Non-pigmented ciliary epithelial cell (primary cell): Measurements from ENCODE around the gene MARVELD3.
A peak's percentile ranks its signal among the peaks of the same experiment; 100 is the strongest.

ENCODE experiments used
- DNase-seq: peaks from one replicate; pipeline ENCODE4 v3.0.0-alpha.2; 2010; ENCODE audit warnings: low read depth

MARVELD3 gene

DNA sequence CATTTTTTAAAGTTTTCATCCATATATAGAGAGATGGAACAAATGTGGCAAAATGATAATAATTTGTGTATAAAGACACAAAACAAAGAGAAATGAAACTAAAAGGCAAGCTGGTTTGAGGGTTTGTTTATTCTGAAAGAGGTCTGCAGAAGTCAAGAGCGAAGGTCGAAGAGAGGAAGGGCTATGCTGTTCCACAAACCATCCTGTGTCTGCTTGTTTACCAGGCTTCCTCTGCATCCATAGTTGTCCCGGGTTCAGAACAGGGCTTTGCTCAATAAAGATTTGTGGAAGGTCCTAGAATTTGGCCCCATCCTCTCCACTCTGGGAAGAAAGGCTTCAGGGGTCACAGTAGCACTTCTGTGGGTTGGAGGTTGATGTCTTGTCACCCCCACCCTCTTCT, 2.4 kb upstream of the MARVELD3 start:
- no peak for DNase-seq

DNA sequence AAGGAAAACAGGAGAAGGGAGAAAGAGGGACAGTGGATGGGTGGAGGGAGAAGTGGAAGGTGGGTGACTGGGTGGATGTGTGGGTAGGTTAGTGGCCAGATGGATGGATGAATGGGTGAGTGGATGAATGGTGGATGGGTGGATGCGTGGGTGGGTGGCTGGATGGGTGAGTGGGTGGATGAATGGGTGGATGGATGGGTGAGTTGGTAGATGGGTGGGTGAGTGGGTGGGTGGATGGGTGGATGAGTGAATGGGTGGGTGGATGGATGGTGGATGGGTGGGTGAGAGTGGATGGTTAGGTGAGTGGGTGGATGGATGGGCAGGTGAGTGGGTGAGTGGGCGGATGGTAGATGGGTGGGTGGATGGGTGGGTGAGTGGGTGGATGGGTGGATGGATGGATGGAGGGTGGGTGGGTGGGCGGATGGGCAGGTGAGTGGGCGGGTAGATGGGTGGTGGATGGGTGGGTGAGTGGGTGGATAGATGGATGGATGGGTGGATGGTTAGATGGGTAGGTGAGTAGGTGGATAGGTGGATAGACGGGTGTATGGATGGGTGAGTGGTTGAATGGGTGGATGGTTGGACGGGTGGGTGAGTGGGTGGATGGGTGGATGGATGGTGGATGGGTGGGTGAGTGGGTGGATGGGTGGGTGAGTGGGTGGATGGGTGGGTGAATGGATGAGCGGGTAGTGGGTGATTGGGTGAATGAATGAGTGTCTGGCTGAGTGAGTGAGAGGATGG, 702 bp upstream of the MARVELD3 start:
- DNase-seq, result no peak

DNA sequence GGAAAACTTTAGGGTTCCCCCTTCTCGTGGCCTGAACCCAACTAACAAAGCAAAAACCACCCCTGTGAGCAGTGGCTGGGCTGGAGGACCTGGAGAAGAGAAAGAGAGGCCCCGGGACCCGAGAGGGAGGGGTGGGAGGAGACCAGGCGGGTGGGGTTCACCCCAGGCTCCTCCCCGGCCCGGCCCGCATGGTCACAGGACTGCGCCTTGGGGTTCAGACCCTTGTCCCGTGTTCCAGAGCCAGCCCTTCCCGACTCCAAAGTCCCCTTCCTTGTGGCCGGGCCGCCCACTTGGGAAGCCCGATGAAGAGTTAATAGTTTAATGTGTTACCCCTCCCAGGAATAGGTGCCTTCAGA, 852 bp downstream of the MARVELD3 start:
- DNase-seq, result no peak

GRCh38 chr16:71627731-71628181, 1.8 kb downstream of the MARVELD3 start:
- DNase-seq, result no peak

DNA sequence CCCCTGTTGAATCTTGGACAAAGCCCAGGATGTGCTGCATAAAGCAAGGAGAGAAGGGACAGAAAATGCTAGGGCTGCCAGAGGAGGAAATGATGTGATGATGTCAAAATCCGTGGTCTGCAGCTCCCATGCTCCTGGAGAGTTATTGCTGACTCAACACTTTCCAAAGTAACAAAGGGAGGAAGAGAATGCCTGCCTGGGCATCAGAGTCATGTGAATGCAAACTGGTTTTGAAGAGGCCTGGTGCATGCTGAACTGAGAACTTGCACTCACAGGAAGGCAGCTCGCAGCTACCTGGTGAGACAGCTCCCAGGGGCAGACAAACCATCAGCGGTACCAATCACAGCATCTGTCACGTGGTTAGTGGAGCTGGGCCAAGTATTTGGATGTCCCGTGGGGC, 2.8 kb downstream of the MARVELD3 start:
- peak; percentile 18 for DNase-seq

GRCh38 chr16:71629278-71630016, 3.5 kb downstream of the MARVELD3 start:
- no peak for DNase-seq

- DNase-seq, result no peak
Observed at GRCh38 chr16:71630808-71631207, 4.8 kb downstream of the MARVELD3 start.

DNA sequence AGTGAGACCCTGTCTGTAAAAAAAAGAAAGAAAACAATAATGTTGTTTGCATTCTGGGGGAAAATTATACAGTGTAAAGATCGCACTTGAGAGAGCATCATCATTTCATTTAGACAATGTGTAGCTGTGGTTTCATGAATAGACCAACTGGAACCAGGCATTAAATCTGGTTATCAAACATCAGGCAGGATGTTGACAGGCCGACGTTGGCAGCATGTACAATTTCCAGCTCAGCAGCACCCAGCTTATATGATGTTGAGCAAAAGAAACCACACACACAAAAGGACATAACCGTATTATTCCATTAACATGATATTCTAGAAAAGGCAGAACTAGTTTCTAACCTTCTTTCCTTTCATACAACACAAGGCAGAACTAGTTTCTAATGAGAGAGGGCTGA, 5.8 kb downstream of the MARVELD3 start:
- DNase-seq, result no peak

- DNase-seq, result no peak
Observed at GRCh38 chr16:71635632-71636031, 9.6 kb downstream of the MARVELD3 start.

GRCh38 chr16:71637398-71637797, 11.4 kb downstream of the MARVELD3 start:
- DNase-seq, result peak; percentile 88

DNA sequence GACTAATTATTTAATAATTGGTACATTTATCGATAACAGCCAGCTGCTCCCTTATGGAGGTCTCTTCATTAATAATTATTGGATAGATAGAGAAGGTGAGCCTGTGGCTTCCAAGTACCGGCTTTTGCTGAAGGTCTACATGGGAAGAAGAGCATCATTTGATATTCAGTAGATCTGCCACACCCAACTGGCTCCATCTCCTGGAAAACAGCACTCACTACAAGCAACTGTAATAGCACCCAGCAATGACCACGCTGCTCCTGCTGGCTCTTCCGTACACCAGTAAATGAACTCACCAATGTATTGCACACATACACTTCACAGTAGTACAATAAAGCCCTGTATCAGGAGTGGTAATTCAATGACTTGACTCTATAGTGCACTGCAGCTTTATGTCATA, 19.5 kb downstream of the MARVELD3 start:
- DNase-seq, result no peak

- DNase-seq, result no peak
Observed at GRCh38 chr16:71647391-71647790, 21.4 kb downstream of the MARVELD3 start.

- no peak for DNase-seq
Observed at GRCh38 chr16:71648162-71648561, 22.2 kb downstream of the MARVELD3 start.

- no peak for DNase-seq
Observed at GRCh38 chr16:71648921-71649320, 22.9 kb downstream of the MARVELD3 start.

DNA sequence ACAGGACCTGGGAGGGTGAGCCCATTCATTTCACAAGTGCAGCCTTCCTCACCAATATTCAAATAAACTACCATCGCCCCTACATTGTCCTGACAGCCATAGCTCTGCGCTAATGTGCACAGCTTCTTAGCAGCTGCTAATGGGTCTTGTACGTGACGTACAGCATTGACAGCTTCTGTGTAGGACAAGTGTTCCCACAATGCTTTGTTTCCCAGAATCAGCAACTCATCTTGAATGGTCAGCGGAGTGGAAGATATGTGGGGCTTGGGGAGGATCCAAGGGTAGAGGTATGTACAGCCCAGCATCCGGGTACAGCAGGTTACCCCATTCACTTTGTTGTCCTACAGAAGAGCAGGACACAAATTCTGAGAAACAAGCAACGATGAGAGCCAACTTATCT, 23.7 kb downstream of the MARVELD3 start:
- DNase-seq, result no peak

GRCh38 chr16:71658771-71659170, 32.8 kb downstream of the MARVELD3 start:
- DNase-seq, result no peak

- DNase-seq, result no peak
Observed at GRCh38 chr16:71659471-71659870, 33.5 kb downstream of the MARVELD3 start.

DNA sequence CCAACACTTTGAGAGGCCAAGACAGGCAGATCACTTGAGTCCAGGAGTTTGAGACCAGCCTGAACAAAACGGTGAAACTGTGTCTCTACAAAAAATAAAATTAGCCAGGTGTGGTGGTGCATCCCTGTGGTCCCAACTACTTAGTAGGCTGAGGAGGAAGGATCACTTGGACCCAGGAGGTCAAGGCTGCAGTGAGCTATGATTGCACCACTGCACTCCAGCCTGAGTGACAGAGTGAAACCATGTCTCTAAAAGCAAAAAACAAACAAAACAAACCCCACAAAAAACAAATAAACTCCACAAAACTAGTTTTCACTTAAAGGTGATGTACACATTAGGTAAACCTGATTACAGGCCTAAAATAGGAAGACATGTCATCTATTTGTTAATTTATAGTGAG, 40.3 kb downstream of the MARVELD3 start:
- DNase-seq, result no peak

- no peak for DNase-seq
Observed at GRCh38 chr16:71666928-71667707, 41.1 kb downstream of the MARVELD3 start.

DNA sequence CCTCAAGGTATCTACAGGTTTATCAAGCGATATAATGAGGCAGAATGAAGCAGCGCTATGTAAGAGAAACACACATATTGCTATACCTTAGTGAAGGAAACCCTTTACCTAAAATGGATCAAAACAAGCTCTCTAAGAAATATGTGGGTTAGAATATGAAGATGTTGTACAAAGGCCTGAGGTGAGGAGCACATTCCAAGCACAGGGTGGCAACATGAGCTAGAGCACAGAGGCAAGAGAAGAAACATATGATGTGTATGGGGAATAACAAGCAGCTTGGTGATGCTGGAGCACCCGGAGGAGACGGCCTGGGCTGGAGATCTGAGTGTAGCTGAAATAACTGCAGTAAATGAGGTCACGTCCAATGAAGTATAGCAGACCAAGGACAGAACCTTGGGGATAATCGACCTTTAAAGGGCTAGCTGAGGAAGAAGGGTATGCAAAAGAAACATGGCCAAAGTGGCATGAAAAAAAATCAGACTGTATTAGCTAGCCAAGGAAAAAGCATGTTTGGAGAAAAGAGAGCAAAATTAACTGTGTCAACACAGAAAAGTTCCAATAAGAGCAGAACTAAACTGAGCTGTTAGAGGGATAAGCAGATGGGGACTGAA, 44.0 kb downstream of the MARVELD3 start:
- no peak for DNase-seq

- no peak for DNase-seq
Observed at GRCh38 chr16:71670537-71670936, 44.6 kb downstream of the MARVELD3 start.

GRCh38 chr16:71671165-71671564, 45.2 kb downstream of the MARVELD3 start:
- no peak for DNase-seq
